HL-60 (cell line): Measurements from ENCODE around the gene PRDM11.

ENCODE experiments used
- DNase-seq, 2 experiments: peaks; one replicate each; pipeline ENCODE4 v3.0.0-alpha.2; 2010 to 2020; ENCODE audit warnings: low read depth in 1 of 2, low spot score in 1 of 2
- H3K27ac ChIP-seq: fragments of 250-450 bp; sonication (Bioruptor Pico); replicated peaks from 2 replicates; pipeline ENCODE4 v1.5.1; 2020; ENCODE audit warnings: mild to moderate bottlenecking, moderate library complexity
- H3K27me3 ChIP-seq: fragments of 250-450 bp; sonication (Bioruptor Pico); 2 replicates; pipeline ENCODE4 v1.5.1; 2021; ENCODE audit warnings: mild to moderate bottlenecking, moderate library complexity; ENCODE audit not compliant: insufficient read depth, poor library complexity, severe bottlenecking
- H3K4me3 ChIP-seq: replicated peaks from 2 replicates; pipeline ENCODE4 v1.5.1; 2011; ENCODE audit warnings: mild to moderate bottlenecking, control low read depth, low read length; ENCODE audit not compliant: insufficient read depth
- GABPA ChIP-seq: IDR thresholded peaks from 2 replicates; pipeline ENCODE4 v1.6.1; 2012; ENCODE audit warnings: low read depth
- POLR2AphosphoS5 ChIP-seq: IDR thresholded peaks from 2 replicates; pipeline ENCODE4 v1.6.1; 2012; ENCODE audit warnings: low read depth
- SPI1 ChIP-seq: IDR thresholded peaks from 2 replicates; pipeline ENCODE4 v1.6.1; 2012; ENCODE audit warnings: low read depth, mild to moderate bottlenecking, borderline replicate concordance
- TF ChIP-seq, protein P1 (sequence below): IDR thresholded peaks from one replicate; pipeline ENCODE4 v1.5.1; 2011; ENCODE audit warnings: low read length, control low read depth, inconsistent platforms; ENCODE audit not compliant: insufficient read depth
- TF ChIP-seq, protein P2 (sequence below): IDR thresholded peaks from 2 replicates; pipeline ENCODE4 v1.6.1; 2012; ENCODE audit warnings: low read depth; ENCODE audit not compliant: insufficient replicate concordance

PRDM11 gene

DNA sequence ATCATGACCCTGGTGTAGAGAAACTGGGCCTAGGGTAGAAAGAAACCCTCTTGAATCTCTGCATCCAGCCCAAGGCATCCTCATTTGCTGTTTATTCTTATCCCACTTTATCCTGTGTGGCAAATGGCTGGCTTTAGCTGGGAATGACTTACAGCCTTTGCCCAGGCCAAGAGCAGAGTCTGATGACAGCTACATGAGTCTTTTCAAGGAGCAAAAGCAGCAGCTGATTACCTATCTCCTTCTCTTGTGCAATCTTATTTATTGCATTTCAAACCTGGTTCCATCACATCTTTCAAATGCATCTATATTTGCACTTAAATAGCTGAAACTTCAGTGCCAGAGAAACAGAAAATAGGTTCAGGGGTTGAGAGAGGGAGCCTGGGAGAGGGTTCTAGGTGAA lies 113.6 kb downstream of the PRDM11 start:
- DNase-seq, result no peak
- TF ChIP-seq, protein P1, sequence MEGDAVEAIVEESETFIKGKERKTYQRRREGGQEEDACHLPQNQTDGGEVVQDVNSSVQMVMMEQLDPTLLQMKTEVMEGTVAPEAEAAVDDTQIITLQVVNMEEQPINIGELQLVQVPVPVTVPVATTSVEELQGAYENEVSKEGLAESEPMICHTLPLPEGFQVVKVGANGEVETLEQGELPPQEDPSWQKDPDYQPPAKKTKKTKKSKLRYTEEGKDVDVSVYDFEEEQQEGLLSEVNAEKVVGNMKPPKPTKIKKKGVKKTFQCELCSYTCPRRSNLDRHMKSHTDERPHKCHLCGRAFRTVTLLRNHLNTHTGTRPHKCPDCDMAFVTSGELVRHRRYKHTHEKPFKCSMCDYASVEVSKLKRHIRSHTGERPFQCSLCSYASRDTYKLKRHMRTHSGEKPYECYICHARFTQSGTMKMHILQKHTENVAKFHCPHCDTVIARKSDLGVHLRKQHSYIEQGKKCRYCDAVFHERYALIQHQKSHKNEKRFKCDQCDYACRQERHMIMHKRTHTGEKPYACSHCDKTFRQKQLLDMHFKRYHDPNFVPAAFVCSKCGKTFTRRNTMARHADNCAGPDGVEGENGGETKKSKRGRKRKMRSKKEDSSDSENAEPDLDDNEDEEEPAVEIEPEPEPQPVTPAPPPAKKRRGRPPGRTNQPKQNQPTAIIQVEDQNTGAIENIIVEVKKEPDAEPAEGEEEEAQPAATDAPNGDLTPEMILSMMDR, result no peak
- TF ChIP-seq GABPA, result no peak
- TF ChIP-seq SPI1, result no peak
- no peak for TF ChIP-seq POLR2AphosphoS5
- TF ChIP-seq, protein P2, sequence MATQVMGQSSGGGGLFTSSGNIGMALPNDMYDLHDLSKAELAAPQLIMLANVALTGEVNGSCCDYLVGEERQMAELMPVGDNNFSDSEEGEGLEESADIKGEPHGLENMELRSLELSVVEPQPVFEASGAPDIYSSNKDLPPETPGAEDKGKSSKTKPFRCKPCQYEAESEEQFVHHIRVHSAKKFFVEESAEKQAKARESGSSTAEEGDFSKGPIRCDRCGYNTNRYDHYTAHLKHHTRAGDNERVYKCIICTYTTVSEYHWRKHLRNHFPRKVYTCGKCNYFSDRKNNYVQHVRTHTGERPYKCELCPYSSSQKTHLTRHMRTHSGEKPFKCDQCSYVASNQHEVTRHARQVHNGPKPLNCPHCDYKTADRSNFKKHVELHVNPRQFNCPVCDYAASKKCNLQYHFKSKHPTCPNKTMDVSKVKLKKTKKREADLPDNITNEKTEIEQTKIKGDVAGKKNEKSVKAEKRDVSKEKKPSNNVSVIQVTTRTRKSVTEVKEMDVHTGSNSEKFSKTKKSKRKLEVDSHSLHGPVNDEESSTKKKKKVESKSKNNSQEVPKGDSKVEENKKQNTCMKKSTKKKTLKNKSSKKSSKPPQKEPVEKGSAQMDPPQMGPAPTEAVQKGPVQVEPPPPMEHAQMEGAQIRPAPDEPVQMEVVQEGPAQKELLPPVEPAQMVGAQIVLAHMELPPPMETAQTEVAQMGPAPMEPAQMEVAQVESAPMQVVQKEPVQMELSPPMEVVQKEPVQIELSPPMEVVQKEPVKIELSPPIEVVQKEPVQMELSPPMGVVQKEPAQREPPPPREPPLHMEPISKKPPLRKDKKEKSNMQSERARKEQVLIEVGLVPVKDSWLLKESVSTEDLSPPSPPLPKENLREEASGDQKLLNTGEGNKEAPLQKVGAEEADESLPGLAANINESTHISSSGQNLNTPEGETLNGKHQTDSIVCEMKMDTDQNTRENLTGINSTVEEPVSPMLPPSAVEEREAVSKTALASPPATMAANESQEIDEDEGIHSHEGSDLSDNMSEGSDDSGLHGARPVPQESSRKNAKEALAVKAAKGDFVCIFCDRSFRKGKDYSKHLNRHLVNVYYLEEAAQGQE, result no peak
- Histone ChIP-seq H3K27me3 (no peaks in the 10 kb centered on the region), H3K4me3 (no peak overlapping the region), H3K27ac (no peak overlapping the region)

DNA sequence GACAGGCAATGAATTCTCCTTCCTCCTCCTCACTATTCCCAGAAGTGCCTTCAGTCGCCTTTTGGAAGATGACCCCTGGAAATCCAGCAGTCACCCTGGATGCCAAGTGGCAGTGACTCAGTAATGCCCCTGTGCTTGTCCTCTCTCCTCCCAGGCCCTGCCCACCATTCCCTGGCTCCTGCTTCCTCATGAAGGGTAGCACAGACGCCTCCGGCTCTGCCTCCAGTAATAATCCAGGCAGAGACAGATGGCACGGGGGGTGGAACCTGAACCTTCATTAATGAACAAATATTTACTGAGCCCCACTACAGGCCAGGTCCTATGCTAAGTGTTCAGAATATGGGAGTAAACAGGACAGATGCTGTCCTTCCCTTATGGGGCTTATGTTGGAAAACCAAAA lies 116.5 kb downstream of the PRDM11 start:
- no peak overlapping the region for H3K27ac ChIP-seq
- H3K27me3 ChIP-seq, result no peaks in the 10 kb centered on the region
- TF ChIP-seq, protein P2, result no peak
- TF ChIP-seq SPI1 (no peak), POLR2AphosphoS5 (no peak), GABPA (no peak)
- TF ChIP-seq, protein P1, result no peak
- DNase-seq, result no peak
- no peak overlapping the region for H3K4me3 ChIP-seq

DNA sequence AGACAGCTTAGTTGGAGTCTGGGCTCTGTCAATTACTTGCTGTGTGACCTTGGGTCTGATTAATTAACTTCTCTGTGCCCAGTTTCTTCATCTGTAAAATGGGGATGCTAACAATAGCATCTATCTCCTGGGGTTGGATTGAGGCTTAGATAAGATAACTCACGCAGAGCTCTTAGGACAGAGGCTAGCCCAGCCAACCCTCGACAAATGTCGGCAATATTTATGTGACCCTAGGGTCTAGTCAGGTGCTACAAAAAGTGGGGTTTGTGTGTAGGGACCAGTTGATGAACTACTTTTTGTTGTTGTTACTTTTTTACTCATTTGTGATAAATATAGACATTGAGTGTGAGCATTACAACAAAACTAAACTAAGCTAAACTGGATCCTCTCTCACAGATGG lies 117.3 kb downstream of the PRDM11 start:
- H3K4me3 ChIP-seq, result no peak overlapping the region
- TF ChIP-seq, protein P1, result no peak
- no peak for TF ChIP-seq POLR2AphosphoS5
- TF ChIP-seq GABPA, result no peak
- no peak for TF ChIP-seq SPI1
- TF ChIP-seq, protein P2, result no peak
- no peaks in the 10 kb centered on the region for H3K27me3 ChIP-seq
- DNase-seq, result no peak
- H3K27ac ChIP-seq, result no peak overlapping the region
